K562 (cell line): ENCODE measurements around the gene ADAM8. TPM values are rescaled to one million over a fixed set of nuclear protein-coding genes. Genes with fewer than 3 reads are reported as not detected.

Source experiments
- ATAC-seq: fragments of 200-7000 bp; cut with Tn5 transposase; 3 replicates; pipeline ENCODE4 v1.9.1; 2020; ENCODE audit warnings: moderate library complexity
- BruUV-seq: library from RNA; stranded (reverse); fragments of 400-500 nt; replicated peaks from 2 replicates; lab custom pipeline; 2021; lab: Mats Ljungman, UMichigan
- CTCF ChIA-PET: fragments of 300-600 bp; formaldehyde crosslinking; extraction: SDS; loops from one replicate; lab custom pipeline; 2021; ENCODE audit warnings: low intra/inter-chr PET ratio; lab: Yijun Ruan, JAX
- POLR2A ChIA-PET: fragments of 300-600, 350-650 bp; sonication (Branson Sonifier 250); formaldehyde crosslinking; extraction: SDS; loops from one replicate; lab custom pipeline; 2021; ENCODE audit warnings: antibody characterized with exemption, inconsistent platforms; lab: Yijun Ruan, JAX
- DNase-seq, 4 experiments: peaks; one replicate each; pipeline versions ENCODE4 v3.0.0 to v3.0.0-alpha.2; 2011 to 2018; ENCODE audit warnings: low spot score in 3 of 4, mixed read lengths in 3 of 4; ENCODE audit errors: extremely low read depth in 1 of 4
- FAIRE-seq: peaks from 2 replicates; lab custom pipeline; 2011; peaks lifted over from hg19 to GRCh38; lab: Jason Lieb, UNC
- H2AFZ ChIP-seq: 2 replicates; pipeline ENCODE4 v1.6.0; 2011; ENCODE audit warnings: low read depth, low read length, control low read depth, inconsistent platforms
- H3K27ac ChIP-seq: fragments of 200-600 bp; 3 replicates; pipeline ENCODE4 v1.8.0; 2011; ENCODE audit warnings: low read depth, mild to moderate bottlenecking, control low read depth, inconsistent platforms, low read length, moderate library complexity, mixed read lengths; ENCODE audit errors: extremely low read depth
- H3K27me3 ChIP-seq, 2 experiments: fragments of 300-600 bp in 1 of 2; 2 replicates in 1 of 2; 3 replicates in 1 of 2; pipeline versions ENCODE4 v1.6.0 to v1.8.0; 2011; ENCODE audit warnings: inconsistent platforms in 2 of 2, low read length in 2 of 2, mild to moderate bottlenecking in 1 of 2, mixed read lengths in 1 of 2, moderate library complexity in 1 of 2; ENCODE audit not compliant: control insufficient read depth in 2 of 2, insufficient read depth in 2 of 2
- H3K36me3 ChIP-seq: fragments of 300-600 bp; 3 replicates; pipeline ENCODE4 v1.8.0; 2011; ENCODE audit warnings: mild to moderate bottlenecking, low read length, inconsistent platforms; ENCODE audit not compliant: control insufficient read depth, insufficient read depth
- H3K4me1 ChIP-seq, 2 experiments: fragments of 200-600 bp in 1 of 2; replicated peaks in 1 of 2; 2 replicates in 1 of 2; 3 replicates in 1 of 2; pipeline versions ENCODE4 v1.5.1 to v1.8.0; 2011; ENCODE audit warnings: inconsistent platforms in 2 of 2, low read length in 2 of 2, mild to moderate bottlenecking in 1 of 2, mixed read lengths in 1 of 2, moderate library complexity in 1 of 2; ENCODE audit not compliant: control insufficient read depth in 2 of 2, insufficient read depth in 2 of 2
- H3K4me2 ChIP-seq: 2 replicates; pipeline ENCODE4 v1.6.1; 2011; ENCODE audit warnings: low read length, control low read depth, inconsistent platforms, mixed read lengths; ENCODE audit not compliant: insufficient read depth
- H3K4me3 ChIP-seq: fragments of 200-600 bp; sonication (generic), shearing (Covaris generic); 2 replicates; pipeline ENCODE4 v1.5.1; 2016; ENCODE audit warnings: control low read depth, inconsistent platforms
- H3K79me2 ChIP-seq: fragments of 200-600 bp; 3 replicates; pipeline ENCODE4 v1.8.0; 2011; ENCODE audit warnings: low read length, inconsistent platforms; ENCODE audit not compliant: control insufficient read depth, insufficient read depth
- H3K9ac ChIP-seq, 2 experiments: 2 replicates each; pipeline versions ENCODE4 v1.6.0 to v1.6.1; 2011; ENCODE audit warnings: low read depth in 2 of 2, low read length in 2 of 2, control low read depth in 1 of 2, inconsistent platforms in 1 of 2, mild to moderate bottlenecking in 1 of 2, mixed read lengths in 1 of 2; ENCODE audit not compliant: insufficient read depth in 1 of 2
- H3K9me1 ChIP-seq: one replicate; pipeline ENCODE4 v1.6.0; 2011; ENCODE audit warnings: inconsistent platforms, mild to moderate bottlenecking, low read length, moderate library complexity; ENCODE audit not compliant: control insufficient read depth, insufficient read depth
- H3K9me3 ChIP-seq: replicated peaks from 2 replicates; pipeline ENCODE4 v1.5.1; 2011; ENCODE audit warnings: low read depth, low read length, inconsistent platforms; ENCODE audit not compliant: control insufficient read depth, insufficient read depth
- H4K20me1 ChIP-seq: replicated peaks from 2 replicates; pipeline ENCODE4 v1.6.1; 2011; ENCODE audit warnings: low read length, inconsistent platforms, mixed read lengths; ENCODE audit not compliant: control insufficient read depth, insufficient read depth
- BHLHE40 ChIP-seq: IDR thresholded peaks from 2 replicates; pipeline ENCODE4 v1.6.1; 2011; ENCODE audit warnings: low read length, improper control_type of control experiment
- EP300 ChIP-seq: IDR thresholded peaks from 2 replicates; pipeline ENCODE4 v1.6.1; 2012; ENCODE audit warnings: low read length, improper control_type of control experiment
- ETS2 ChIP-seq: IDR thresholded peaks from 2 replicates; pipeline ENCODE4 v1.6.1; 2016; ENCODE audit warnings: borderline replicate concordance, missing genetic modification characterization, mild to moderate bottlenecking, moderate library complexity, missing compliant biosample characterization; ENCODE audit not compliant: poor library complexity, severe bottlenecking
- ETV6 ChIP-seq, 3 experiments: fragments of 150-350 bp in 1 of 3; sonication (generic) in 1 of 3; formaldehyde crosslinking in 1 of 3; IDR thresholded peaks; 2 replicates each; pipeline versions ENCODE4 v1.6.1 to v1.8.0; 2014 to 2022; ENCODE audit warnings: borderline replicate concordance in 2 of 3, low read depth in 2 of 3, antibody characterized with exemption in 1 of 3, low read length in 1 of 3, mild to moderate bottlenecking in 1 of 3, missing genetic modification reagents in 1 of 3
- HNRNPL ChIP-seq: fragments of 200-400 bp; formaldehyde crosslinking; IDR thresholded peaks from 2 replicates; pipeline ENCODE4 v1.6.1; 2017; ENCODE audit warnings: low read depth, mild to moderate bottlenecking, low read length
- MIER1 ChIP-seq: fragments of 450-650 bp; IDR thresholded peaks from 2 replicates; pipeline ENCODE4 v1.6.1; 2016; ENCODE audit warnings: antibody characterized with exemption, mild to moderate bottlenecking, low read depth
- NCOA1 ChIP-seq: fragments of 450-650 bp; IDR thresholded peaks from 2 replicates; pipeline ENCODE4 v1.6.1; 2016; ENCODE audit warnings: low read depth
- NFXL1 ChIP-seq: fragments of 450-650 bp; formaldehyde crosslinking; IDR thresholded peaks from 2 replicates; pipeline ENCODE4 v1.4.0; 2021; ENCODE audit warnings: mild to moderate bottlenecking
- PTRF ChIP-seq: fragments of 450-650 bp; IDR thresholded peaks from 2 replicates; pipeline ENCODE4 v1.6.1; 2016; ENCODE audit warnings: mild to moderate bottlenecking, missing genetic modification characterization, missing compliant biosample characterization
- YY1 ChIP-seq, 3 experiments: IDR thresholded peaks; 2 replicates each; pipeline ENCODE4 v1.6.1; 2011; ENCODE audit warnings: low read length in 2 of 3, mild to moderate bottlenecking in 2 of 3, moderate library complexity in 2 of 3, borderline replicate concordance in 1 of 3, control low read depth in 1 of 3, low read depth in 1 of 3; ENCODE audit not compliant: insufficient read depth in 3 of 3, insufficient replicate concordance in 2 of 3, control insufficient read depth in 1 of 3, insufficient read length in 1 of 3; ENCODE audit errors: extremely low read depth in 1 of 3
- ZNF121 ChIP-seq: sonication (generic); formaldehyde crosslinking; conservative IDR thresholded peaks from 2 replicates; pipeline ENCODE4 v1.8.0; 2022; ENCODE audit warnings: missing genetic modification reagents
- ZNF766 ChIP-seq: fragments of 200-800 bp; sonication (Bioruptor generic); conservative IDR thresholded peaks from 2 replicates; pipeline ENCODE4 v1.6.1; 2016; ENCODE audit warnings: missing genetic modification characterization, missing compliant biosample characterization
- WGBS: fragments of 100-300 bp; shearing (Covaris generic); methylation state at CpG from one replicate; pipeline ENCODE4 v1.1.6; 2016; ENCODE audit warnings: low coverage, mixed read lengths; ENCODE audit not compliant: insufficient coverage; ENCODE audit errors: missing lambda C conversion rate; 5-methylcytosine and 5-hydroxymethylcytosine counted together
- in situ Hi-C: fragments of 300-500 bp; cut with MboI; formaldehyde crosslinking; loops from 4 replicates; pipeline ENCODE4 v1.15.0; 2018; ENCODE audit warnings: inconsistent platforms, mixed read lengths
- intact Hi-C: fragments of 100-400 bp; cut with micrococcal nuclease; formaldehyde crosslinking; loops from 2 replicates; pipeline ENCODE4 v1.14.2; 2022
- polyA plus RNA-seq, 8 experiments: library from polyadenylated mRNA; depleted of rRNA in 4 of 8; stranded (reverse) in 5 of 8; unstranded in 3 of 8; fragments of >200 nt; fragmentation: Nextera tagmentation in 2 of 8; fragmentation: Illumina TruSeq in 1 of 8; extraction: Ambion mirVana in 2 of 8; extraction: Trizol in 1 of 8; gene quantifications; 2 replicates each; pipeline versions ENCODE4 v1.2.1 to v1.2.3, GENCODE V29; 2011 to 2014; ENCODE audit warnings: inconsistent platforms in 1 of 8, missing spikeins in 1 of 8
- total RNA-seq, 7 experiments: library from RNA; depleted of rRNA in 6 of 7; stranded (reverse); fragments of >200 nt in 6 of 7; fragmentation: Illumina TruSeq in 2 of 7; extraction: Trizol in 2 of 7; gene quantifications; 2 replicates each; pipeline versions ENCODE4 v1.2.1 to v1.2.3, GENCODE V29; 2011 to 2021; ENCODE audit warnings: low replicate concordance in 1 of 7
- TF ChIP-seq, protein P1 (sequence below): fragments of 450-650 bp; IDR thresholded peaks from 2 replicates; pipeline ENCODE4 v1.6.1; 2017; ENCODE audit warnings: antibody characterized with exemption, mild to moderate bottlenecking

The ADAM8 gene
- total and polyA plus RNA-seq, 9 of the 15 experiments (the other 6 are each of a cell fraction or from before 2014, with no cell fraction given): 0.07 to 7.0 (median 1.1) TPM

DNA sequence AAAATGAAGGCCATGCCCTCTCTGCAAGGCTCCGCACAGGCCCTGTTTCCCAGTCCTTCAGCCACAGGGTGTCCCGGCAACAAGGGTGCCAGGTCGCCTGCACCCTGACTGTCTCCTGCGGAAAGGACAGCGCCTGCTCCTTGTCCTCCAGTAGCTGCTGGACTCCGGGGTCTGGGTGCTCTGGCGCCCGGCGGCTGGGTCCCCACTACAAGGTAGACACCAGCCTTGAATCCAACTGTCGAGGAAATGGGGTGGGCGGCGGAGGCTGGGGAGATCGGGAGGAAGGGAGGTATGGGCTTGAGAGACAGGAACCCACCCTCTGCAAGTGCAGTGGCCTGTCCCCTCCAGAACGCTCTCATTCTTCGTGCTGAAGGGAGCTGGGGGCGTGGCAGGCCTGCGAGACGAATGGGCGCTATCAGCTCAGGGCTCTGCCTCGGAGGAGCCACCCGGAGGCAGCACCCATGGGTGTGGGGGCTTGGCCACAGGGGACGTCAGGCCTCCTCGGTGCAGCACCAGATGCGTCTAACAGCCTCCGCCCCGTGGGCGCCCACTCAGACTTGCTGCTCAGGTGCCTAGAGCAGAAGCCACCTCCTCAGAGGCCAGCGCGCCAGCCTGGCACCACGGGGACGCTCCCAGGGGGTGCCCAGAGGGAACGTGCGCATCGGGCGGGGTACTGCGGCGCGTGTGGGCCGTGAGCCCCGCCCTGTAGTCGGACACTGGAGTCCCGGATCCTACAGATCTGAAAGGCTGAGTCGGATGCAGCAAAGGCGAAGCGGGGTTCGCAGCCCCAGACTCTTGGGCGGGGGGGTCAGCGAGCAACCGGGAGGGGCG lies 15.6 kb downstream of the ADAM8 start:
- Histone ChIP-seq H3K9me1 (no peaks in the 10 kb centered on the region), H3K4me2 (peak overlapping the region; percentile 74), H3K36me3 (no peaks in the 10 kb centered on the region), H3K4me3 (peak overlapping the region; percentile 51), H3K79me2 (no peaks in the 10 kb centered on the region), H3K9ac (peak overlapping the region; percentile 54 to 80; a peak in 3 of 4 replicates), H3K4me1 (peaks cover 2 to 70% of the 10 kb centered on the region in 2 experiments; a peak in 3 of 5 replicates), H4K20me1 (no peaks in the 10 kb centered on the region), H3K9me3 (no peaks in the 10 kb centered on the region), H2AFZ (peak overlapping the region; percentile 33; the same call in 1 of the 2 replicates), H3K27ac (peak overlapping the region; percentile 77), H3K27me3 (no peaks in the 10 kb centered on the region)
- peak; percentile 71 for FAIRE-seq
- in situ Hi-C loops: no loop called here
- ChIA-PET CTCF (no interaction called here), POLR2A (interaction anchor here (0.6 to 1.0 kb wide), 4 partner anchors 18 to 704 kb away, joined by 3 to 4 read pairs (median 4); no protein-coding TSS in a partner anchor)
- 27% methylated on average over 31 of the region's 50 CpGs for WGBS
- intact Hi-C loops: no loop called here
- peak; percentile 61 to 68 (median 64) for DNase-seq
- peak; percentile 70 for ATAC-seq
- TSS peak; percentile 43 for BruUV-seq
- TF ChIP-seq, protein P1, sequence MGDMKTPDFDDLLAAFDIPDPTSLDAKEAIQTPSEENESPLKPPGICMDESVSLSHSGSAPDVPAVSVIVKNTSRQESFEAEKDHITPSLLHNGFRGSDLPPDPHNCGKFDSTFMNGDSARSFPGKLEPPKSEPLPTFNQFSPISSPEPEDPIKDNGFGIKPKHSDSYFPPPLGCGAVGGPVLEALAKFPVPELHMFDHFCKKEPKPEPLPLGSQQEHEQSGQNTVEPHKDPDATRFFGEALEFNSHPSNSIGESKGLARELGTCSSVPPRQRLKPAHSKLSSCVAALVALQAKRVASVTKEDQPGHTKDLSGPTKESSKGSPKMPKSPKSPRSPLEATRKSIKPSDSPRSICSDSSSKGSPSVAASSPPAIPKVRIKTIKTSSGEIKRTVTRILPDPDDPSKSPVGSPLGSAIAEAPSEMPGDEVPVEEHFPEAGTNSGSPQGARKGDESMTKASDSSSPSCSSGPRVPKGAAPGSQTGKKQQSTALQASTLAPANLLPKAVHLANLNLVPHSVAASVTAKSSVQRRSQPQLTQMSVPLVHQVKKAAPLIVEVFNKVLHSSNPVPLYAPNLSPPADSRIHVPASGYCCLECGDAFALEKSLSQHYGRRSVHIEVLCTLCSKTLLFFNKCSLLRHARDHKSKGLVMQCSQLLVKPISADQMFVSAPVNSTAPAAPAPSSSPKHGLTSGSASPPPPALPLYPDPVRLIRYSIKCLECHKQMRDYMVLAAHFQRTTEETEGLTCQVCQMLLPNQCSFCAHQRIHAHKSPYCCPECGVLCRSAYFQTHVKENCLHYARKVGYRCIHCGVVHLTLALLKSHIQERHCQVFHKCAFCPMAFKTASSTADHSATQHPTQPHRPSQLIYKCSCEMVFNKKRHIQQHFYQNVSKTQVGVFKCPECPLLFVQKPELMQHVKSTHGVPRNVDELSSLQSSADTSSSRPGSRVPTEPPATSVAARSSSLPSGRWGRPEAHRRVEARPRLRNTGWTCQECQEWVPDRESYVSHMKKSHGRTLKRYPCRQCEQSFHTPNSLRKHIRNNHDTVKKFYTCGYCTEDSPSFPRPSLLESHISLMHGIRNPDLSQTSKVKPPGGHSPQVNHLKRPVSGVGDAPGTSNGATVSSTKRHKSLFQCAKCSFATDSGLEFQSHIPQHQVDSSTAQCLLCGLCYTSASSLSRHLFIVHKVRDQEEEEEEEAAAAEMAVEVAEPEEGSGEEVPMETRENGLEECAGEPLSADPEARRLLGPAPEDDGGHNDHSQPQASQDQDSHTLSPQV: 0 out of 2 replicates have a peak, but pooled peaks have one; percentile 48
- TF ChIP-seq ZNF766 (CRISPR knock-in tag) (no peak), EP300 (no peak), ETV6 (IDR thresholded peaks at IDR 0.05; ENCODE audit: borderline replicate concordance in 1 of 2, low read depth in 2 of 2, low read length in 1 of 2) (no peak), ETV6 (CRISPR knock-in tag; IDR thresholded peaks at IDR 0.05; ENCODE audit: borderline replicate concordance) (no peak), ZNF121 (CRISPR knock-in tag) (no peak), ETS2 (tag) (no peak), HNRNPL (peak; percentile 89), MIER1 (no peak), NFXL1 (CRISPR knock-in tag) (no peak), BHLHE40 (peak; percentile 9; the same call in 1 of the 2 replicates), YY1 (IDR thresholded peaks at IDR 0.05; ENCODE audit: borderline replicate concordance in 1 of 3, control insufficient read depth in 1 of 3, extremely low read depth in 1 of 3, insufficient read depth in 3 of 3, insufficient read length in 1 of 3, insufficient replicate concordance in 2 of 3, low read depth in 1 of 3, low read length in 2 of 3) (peak in 1 of 3 experiments; percentile 22), NCOA1 (no peak), PTRF (tag) (no peak)
